IPS DF 4.7 (cell line): ENCODE results near the gene OSER1.

Experiments used
- DNase-seq: peaks from one replicate; pipeline ENCODE4 v3.0.0-alpha.2; 2013; ENCODE audit warnings: low spot score; ENCODE audit errors: extremely low read depth

The OSER1 gene

DNA sequence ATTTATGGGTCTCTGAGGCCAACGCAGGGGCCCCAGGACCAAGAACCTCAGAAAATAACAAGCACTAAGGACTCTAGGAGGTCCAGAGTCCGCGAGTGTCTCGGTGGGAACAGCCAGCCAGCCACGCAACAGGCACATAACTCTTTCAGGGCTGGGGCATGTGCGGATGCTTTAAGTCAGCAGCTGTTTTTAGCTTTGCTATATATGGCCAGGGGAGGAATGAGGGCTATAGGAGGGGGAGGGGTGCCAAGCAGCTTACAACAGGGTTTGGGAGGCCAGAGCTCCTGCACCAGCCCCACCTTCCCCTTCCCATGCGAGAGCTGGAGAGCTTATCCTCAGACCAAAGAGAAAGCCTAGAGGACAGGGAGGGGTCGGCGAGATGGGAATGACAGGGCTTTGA is 29.8 kb downstream of the OSER1 start:
- no peak for DNase-seq

GRCh38 chr20:44176833-44177534 is 33.6 kb downstream of the OSER1 start:
- DNase-seq, result no peak

DNA sequence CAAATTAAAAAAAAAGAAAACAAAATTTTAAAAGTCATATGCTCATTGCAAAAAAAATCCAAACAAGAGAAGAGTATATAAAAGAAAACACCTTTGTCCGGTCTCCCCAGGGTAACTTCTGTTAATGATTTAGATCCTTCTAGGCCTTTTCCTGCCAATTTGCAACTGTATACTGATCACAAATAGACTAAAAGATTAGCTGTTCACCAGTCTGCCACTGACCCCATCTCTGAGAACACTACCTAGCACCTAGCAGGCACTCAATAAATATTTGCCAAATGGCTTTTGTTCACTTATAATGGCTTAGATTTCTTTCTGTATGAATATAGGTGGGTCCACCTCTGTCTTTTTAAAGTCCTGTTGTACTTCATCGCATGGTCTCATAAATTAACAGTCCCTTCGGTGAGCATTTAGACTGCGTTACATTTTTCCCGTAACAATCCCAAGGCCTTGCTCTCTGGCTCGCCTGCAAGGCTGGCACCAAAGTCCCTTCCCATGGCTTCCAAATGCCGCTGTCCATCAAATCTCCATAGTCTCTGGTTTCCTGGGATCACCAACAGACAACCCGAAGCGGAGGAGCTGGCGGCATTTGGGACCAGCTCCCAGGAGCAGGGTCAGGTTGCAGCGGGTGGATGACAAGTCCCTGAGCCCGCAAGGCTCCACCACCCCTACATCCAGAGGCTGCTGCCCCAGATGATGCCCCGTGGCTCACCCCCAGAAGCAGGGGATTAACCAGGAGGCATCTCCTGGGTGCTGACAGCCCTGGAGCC is 35.4 kb downstream of the OSER1 start:
- no peak for DNase-seq

- no peak for DNase-seq
These were observed 36.7 kb downstream of the OSER1 start for GRCh38 chr20:44173846-44174245.

DNA sequence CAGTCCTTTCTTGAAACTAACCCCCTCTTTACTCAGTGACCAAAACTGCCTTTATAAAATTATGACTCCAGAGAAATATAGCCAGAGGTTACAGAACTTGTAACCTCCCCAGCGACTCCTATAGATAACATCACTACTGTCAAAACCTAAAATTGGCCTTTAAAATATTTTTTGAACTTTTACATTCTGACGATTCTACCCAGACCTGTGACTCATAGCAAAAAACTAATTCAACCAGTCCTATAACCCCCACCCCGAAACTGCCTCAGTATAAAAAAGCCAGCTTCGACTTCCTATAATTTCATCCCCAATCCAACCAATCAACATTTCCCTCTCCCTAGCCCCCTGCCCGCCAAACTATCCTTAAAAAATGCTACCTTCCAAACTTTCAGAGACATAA is 37.5 kb downstream of the OSER1 start:
- DNase-seq, result no peak

GRCh38 chr20:44172572-44172950 is 38.0 kb downstream of the OSER1 start:
- no peak for DNase-seq

- no peak for DNase-seq
These were observed 38.6 kb downstream of the OSER1 start for GRCh38 chr20:44171775-44172571.

- no peak for DNase-seq
These were observed 39.7 kb downstream of the OSER1 start for GRCh38 chr20:44170816-44171410.

DNA sequence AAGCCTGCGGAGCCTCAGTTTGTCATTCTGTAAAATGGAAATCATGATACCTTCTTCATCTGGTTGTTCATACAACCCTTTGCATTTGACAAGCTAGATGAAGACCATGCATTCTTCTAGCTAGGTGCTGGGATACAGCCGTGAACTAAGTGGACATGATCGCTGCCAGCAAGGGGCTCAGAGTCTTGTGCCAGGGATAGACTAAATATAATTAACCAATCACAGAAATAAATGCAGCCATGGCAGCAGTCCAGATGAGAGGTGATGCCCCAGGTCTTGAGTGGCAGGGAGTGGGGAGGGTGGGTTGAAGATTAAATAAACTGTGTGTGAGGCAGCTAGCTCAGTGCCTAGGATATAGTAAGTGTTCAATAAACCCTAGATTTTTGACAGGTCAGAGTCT is 42.8 kb downstream of the OSER1 start:
- no peak for DNase-seq

- DNase-seq, result no peak
These were observed 44.1 kb downstream of the OSER1 start for GRCh38 chr20:44166477-44166876.

- DNase-seq, result no peak
These were observed 44.6 kb downstream of the OSER1 start for GRCh38 chr20:44166008-44166407.

DNA sequence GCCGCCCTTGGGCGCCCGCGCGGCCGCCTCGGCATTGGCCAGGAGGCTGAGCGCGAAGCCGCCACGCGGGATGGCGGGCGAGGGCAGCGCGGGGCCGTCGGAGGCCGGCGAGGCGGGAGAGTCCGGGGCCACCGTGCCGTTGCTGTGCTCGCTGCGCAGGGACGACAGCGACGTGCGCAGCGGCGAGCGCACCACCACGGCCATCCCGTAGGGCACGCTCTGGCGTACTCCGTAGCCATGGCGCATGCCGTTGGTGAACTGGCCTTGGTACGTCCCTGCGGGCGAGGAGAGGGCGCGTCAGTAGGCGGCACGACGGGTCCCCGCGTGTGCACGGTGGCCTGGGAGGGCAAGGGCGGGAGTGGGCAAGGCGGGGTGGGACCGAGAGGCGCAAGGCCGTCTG is 50.4 kb downstream of the OSER1 start:
- no peak for DNase-seq

- DNase-seq, result no peak
These were observed 50.9 kb downstream of the OSER1 start for GRCh38 chr20:44159711-44160110.

DNA sequence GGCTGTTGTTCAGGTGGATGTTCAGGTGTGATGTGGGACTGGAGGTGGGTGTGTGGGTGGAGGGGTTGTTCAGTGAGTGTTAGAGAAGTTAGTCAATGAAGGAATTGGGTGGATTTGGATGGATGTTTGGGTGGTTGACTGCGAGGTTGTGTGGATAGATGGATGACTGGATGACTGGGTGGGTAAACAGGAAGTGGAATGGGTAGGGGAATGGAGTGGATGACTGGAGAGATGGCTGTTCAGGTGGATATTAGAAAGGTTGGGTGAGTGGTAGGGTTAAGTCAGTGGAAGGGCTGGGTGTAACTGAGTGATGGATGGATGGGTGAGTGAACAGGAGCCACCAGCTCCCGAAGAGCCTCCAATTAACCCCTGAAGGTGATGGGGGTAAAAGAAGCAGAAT is 51.4 kb downstream of the OSER1 start:
- no peak for DNase-seq

DNA sequence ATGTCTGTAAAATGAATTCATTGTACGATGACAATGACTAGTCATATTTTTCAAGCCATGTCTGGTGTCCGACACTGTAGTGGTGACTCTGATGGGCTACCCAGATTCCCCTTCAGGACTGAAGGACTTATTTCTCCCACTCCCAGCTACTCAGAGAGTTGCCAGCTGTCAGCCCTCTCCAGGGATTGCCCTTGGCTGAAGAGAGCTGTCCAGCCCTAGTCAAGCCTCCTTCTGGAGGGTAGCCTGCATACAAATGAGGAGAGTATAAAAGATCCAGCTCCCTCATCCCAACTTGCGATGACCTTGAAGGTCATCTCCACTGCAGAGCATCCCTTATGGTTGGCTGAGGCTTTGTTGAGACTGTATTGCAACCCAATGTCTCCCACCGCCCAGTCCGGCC is 53.5 kb downstream of the OSER1 start:
- no peak for DNase-seq

DNA sequence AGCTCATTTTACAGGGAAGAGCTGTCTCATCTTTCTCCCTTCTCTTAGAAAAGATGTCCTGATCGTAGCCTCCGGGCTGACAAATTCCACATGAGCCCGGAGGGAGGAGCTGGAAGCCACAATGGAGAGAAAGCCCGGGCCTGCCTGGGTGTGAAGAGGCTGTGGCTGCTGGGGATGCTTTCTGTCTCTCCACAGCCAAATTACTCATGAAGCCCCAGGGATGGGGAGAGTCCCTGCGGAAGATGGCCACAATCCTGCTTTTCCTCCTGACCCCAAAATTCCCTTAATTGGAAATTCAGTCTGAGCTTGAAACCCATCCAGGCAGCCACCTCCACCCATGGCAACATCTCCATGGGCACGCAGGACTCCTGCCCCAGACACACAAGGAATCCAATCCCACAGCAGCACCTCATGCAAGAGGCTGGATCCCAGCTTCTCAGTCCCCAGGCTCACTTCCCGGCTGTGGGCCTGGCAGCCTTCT is 56.0 kb downstream of the OSER1 start:
- DNase-seq, result no peak

DNA sequence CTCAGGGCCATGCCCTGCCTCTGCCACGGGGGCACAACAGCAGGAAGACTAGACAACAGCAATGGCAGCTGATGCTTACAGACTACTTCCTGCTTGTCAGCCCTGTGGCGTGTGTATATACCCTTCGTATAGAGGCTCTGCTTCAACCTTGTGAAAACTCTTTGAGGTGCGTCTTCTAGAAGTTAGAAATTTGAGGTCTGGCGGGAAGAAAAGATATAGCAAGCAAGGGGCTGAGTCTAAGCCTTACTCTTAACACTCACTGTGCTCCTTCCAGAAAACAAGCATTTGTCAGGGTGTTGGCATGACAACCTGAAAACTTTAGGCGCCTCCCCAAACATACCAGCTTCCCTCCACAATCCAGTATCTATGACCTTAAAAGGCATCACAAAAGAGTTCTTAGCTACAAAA is 56.9 kb downstream of the OSER1 start:
- no peak for DNase-seq

DNA sequence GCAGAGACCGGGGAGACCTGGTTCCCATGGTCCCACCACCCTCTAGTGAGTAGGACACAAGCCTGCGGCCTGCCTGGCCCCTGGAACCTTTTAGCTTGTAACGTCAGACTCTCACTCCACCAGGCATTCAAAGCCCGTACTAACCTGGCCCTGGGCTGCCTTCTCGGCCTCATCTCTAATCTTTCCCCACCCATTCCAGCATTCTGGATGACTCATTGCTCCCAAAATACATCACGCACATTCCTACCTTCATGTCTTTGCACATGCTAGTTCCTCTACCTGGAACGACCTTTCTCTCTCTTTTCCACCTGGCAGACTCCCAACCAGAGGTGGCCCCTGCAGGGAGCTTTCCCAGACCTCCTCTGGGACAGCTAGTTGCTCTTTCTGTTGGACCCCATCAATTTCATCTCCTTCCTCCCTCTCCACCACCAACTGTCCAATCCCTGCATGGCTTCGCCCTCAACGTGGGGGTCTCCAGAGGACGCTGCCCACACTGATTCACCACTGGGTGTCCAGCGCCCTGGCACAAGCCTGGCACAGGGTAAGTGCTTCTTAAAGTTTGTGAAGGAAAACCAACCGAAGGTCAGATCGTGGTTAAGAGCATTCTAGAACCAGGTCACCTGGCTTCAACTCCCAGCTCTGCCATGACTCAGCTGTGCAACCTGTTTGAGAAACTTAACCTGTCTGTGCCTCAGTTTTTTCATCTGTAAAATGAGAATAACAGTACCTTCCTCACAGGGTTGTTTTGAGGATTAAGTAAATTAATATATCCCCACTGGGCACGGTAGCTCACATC is 58.8 kb downstream of the OSER1 start:
- no peak for DNase-seq

DNA sequence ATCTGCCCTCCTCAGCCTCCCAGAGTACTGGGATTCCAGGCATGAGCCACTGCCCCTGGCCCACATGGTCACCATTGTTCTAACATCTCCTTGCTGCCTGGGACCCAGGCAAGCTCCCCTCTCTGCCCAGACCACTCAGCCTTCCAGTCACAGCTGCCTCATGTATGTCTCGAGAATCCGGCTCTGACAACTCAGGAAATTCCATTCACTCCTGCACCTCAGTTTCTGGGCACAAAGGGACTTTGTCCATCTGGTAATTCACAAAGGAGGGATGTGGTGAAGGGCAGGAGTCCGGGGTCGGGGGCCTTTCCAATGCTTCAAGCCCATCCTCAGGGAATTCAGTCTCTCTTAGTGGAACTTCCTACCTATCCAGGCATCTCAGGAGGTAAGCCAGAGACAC is 64.3 kb downstream of the OSER1 start:
- no peak for DNase-seq
